T follicular helper cell (primary cell): ENCODE results near the gene CASP2.
A peak's percentile ranks its signal among the peaks of the same experiment; 100 is the strongest.

Source experiments
- DNase-seq: peaks from one replicate; pipeline ENCODE4 v3.0.0-alpha.2; 2020; ENCODE audit warnings: low read depth

Gene CASP2

GRCh38 chr7:143296686-143297085 is 8.5 kb downstream of the CASP2 start:
- DNase-seq, result no peak

- no peak for DNase-seq
These were observed 11.2 kb downstream of the CASP2 start for GRCh38 chr7:143299346-143299745.

GRCh38 chr7:143299840-143300239 is 11.7 kb downstream of the CASP2 start:
- DNase-seq, result peak; percentile 58

GRCh38 chr7:143300959-143301935 is 13.1 kb downstream of the CASP2 start:
- no peak for DNase-seq

GRCh38 chr7:143303733-143304132 is 15.6 kb downstream of the CASP2 start:
- DNase-seq, result no peak

- no peak for DNase-seq
These were observed 16.8 kb downstream of the CASP2 start for GRCh38 chr7:143304938-143305337.

- peak; percentile 56 for DNase-seq
These were observed 17.4 kb downstream of the CASP2 start for GRCh38 chr7:143305423-143306070.

GRCh38 chr7:143308632-143309031 is 20.5 kb downstream of the CASP2 start:
- no peak for DNase-seq

GRCh38 chr7:143314127-143314526 is 26.0 kb downstream of the CASP2 start:
- no peak for DNase-seq

- no peak for DNase-seq
These were observed 27.6 kb downstream of the CASP2 start, which contains the start of gene CLCN1 for GRCh38 chr7:143315776-143316175. TSS of gene CLCN1 (plus strand) at chr7:143316111. CDS start at chr7:143316213, 102 bp downstream.

GRCh38 chr7:143316492-143316891 is 28.3 kb downstream of the CASP2 start:
- DNase-seq, result no peak

GRCh38 chr7:143318661-143319060 is 30.5 kb downstream of the CASP2 start:
- DNase-seq, result no peak

GRCh38 chr7:143320620-143321019 is 32.5 kb downstream of the CASP2 start:
- DNase-seq, result no peak

- no peak for DNase-seq
These were observed 33.1 kb downstream of the CASP2 start for GRCh38 chr7:143321242-143321641.

GRCh38 chr7:143321734-143322133 is 33.6 kb downstream of the CASP2 start:
- DNase-seq, result no peak

- no peak for DNase-seq
These were observed 34.8 kb downstream of the CASP2 start for GRCh38 chr7:143322760-143323633.

GRCh38 chr7:143323653-143324052 is 35.5 kb downstream of the CASP2 start:
- no peak for DNase-seq

GRCh38 chr7:143325240-143325639 is 37.1 kb downstream of the CASP2 start:
- no peak for DNase-seq

- DNase-seq, result no peak
These were observed 39.8 kb downstream of the CASP2 start for GRCh38 chr7:143327903-143328302.

GRCh38 chr7:143329471-143330170 is 41.5 kb downstream of the CASP2 start:
- no peak for DNase-seq

- no peak for DNase-seq
These were observed 43.1 kb downstream of the CASP2 start for GRCh38 chr7:143331179-143331801.
